Loucy (cell line): ENCODE measurements around the gene ADARB1.

Experiments
- CTCF ChIP-seq: fragments of 200-600 bp; sonication (generic); conservative IDR thresholded peaks from 2 replicates; pipeline ENCODE4 v1.5.1; 2014; ENCODE audit warnings: mild to moderate bottlenecking, antibody characterized with exemption, low read length
- EZH2phosphoT487 ChIP-seq: fragments of 200-600 bp; IDR thresholded peaks from 2 replicates; pipeline ENCODE4 v1.6.1; 2018; ENCODE audit warnings: antibody characterized with exemption, mild to moderate bottlenecking, moderate library complexity, borderline replicate concordance

GRCh38 chr21:45074818-45075595 is 627 bp downstream of the ADARB1 start:
- no peak for TF ChIP-seq CTCF
- TF ChIP-seq EZH2phosphoT487: no peak
